ENCODE measurements around the gene PRKG1. TPM values are rescaled to one million over a fixed set of nuclear protein-coding genes. Genes with fewer than 3 reads are reported as not detected.

The PRKG1 gene
- total RNA-seq, 1 donor from 2014 or later, result 22.8 TPM

DNA sequence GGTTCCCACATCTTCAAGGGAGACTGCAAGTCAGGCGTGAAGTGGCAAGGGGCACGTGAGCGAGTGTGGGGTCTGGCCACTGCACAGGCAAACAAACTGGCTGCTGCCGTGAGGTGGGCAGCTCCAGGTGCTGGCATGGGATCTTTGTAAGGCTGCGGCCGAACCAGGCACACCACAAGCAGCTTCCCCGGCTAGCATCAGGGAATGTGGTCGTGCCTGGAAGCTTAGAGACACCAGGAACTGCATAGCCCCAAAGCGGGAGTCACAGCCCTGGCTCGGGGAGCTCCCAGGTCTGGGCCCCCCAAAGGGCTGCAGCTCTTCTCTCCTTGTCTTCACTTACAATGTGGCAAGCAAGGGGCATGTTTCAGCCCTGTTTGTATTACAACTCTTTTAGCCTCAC, 988.9 kb downstream of the PRKG1 start:
- DNase-seq (ENCODE audit: low spot score), result no peak

DNA sequence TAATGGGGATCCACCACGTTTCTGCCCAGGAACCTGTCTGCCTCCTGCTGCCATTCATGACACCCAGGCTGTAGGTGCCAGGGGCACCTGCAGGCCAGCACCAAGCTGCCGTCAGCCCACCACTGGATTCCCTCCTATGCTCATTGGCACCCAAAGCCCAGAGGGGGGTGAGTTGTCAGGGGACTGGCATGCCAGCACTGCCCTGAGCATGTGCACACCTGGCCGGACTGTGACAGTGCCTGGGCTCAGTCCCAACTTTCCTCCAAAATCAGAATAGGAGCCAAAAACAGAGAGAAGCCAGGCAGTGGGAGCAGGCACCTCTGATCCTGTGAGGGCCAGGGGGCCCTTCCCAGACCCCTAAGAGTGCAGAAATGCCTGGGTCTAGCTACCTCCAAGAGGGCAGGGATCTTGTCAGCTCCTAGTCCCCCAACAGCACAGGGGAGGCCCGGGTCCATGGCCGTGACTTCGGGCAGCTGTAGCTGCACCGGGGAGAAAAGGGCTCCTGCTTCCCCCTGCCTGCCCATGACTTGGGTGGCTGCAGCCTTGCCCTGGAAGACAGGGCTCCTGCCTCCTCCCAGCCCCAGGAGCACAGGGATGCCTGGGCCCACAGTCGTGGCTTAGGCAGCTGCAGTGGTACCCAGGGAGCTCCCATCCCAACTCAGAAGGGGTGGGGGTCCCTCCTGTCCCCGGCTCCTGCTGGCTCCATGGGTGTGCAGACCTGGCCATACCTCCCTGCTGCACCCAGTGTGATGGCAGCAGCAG, 990.0 kb downstream of the PRKG1 start:
- Mint-ChIP-seq H3K4me3 (ENCODE audit: unreplicated experiment) (no peak overlapping the region), H3K4me1 (ENCODE audit: low read depth) (no peaks in the 10 kb centered on the region), H3K27ac (ENCODE audit: unreplicated experiment) (no peak overlapping the region)

More for the DNA sequence above, 988.9 kb downstream of the PRKG1 start:
- H3K27ac Mint-ChIP-seq (ENCODE audit: unreplicated experiment), result no peak overlapping the region
- no peak overlapping the region for H3K4me3 Mint-ChIP-seq (ENCODE audit: unreplicated experiment)
- no peaks in the 10 kb centered on the region for H3K4me1 Mint-ChIP-seq (ENCODE audit: low read depth)
- no peaks in the 10 kb centered on the region for H3K27me3 Mint-ChIP-seq (ENCODE audit: low read depth)
- peaks cover under 1% of the 10 kb centered on the region for H3K9me3 Mint-ChIP-seq (ENCODE audit: low read depth)
- TF ChIP-seq, protein P1, sequence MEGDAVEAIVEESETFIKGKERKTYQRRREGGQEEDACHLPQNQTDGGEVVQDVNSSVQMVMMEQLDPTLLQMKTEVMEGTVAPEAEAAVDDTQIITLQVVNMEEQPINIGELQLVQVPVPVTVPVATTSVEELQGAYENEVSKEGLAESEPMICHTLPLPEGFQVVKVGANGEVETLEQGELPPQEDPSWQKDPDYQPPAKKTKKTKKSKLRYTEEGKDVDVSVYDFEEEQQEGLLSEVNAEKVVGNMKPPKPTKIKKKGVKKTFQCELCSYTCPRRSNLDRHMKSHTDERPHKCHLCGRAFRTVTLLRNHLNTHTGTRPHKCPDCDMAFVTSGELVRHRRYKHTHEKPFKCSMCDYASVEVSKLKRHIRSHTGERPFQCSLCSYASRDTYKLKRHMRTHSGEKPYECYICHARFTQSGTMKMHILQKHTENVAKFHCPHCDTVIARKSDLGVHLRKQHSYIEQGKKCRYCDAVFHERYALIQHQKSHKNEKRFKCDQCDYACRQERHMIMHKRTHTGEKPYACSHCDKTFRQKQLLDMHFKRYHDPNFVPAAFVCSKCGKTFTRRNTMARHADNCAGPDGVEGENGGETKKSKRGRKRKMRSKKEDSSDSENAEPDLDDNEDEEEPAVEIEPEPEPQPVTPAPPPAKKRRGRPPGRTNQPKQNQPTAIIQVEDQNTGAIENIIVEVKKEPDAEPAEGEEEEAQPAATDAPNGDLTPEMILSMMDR (IDR thresholded peaks at IDR 0.05), result no peak
- no peaks in the 10 kb centered on the region for H3K36me3 Mint-ChIP-seq (ENCODE audit: low read depth)

DNA sequence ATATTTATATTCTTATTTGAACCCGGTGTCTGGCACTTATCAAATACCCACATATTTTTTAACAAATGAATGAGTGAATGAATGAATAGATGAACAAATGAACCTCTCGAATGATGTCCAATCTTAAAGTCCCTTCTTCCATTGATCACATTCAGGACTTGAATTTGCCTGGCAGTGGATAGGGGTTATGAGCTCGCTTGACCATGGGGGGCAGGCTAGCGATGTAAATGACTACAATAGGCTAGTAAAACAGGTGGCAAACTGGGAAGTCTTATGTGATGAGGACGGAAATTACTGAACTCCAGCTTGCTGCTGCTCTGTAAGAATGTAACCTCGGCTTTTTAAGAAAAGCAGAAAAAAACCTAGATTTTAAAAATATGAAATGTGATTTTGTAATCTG, 992.1 kb downstream of the PRKG1 start:
- no peak overlapping the region for H3K27ac Mint-ChIP-seq (ENCODE audit: unreplicated experiment)
- peaks cover 3% of the 10 kb centered on the region for H3K9me3 Mint-ChIP-seq (ENCODE audit: low read depth)
- no peak for DNase-seq (ENCODE audit: low spot score)
- H3K4me3 Mint-ChIP-seq (ENCODE audit: unreplicated experiment), result no peak overlapping the region
- TF ChIP-seq, protein P1 (IDR thresholded peaks at IDR 0.05), result no peak
- no peaks in the 10 kb centered on the region for H3K4me1 Mint-ChIP-seq (ENCODE audit: low read depth)
- H3K36me3 Mint-ChIP-seq (ENCODE audit: low read depth), result peaks cover 2% of the 10 kb centered on the region
- H3K27me3 Mint-ChIP-seq (ENCODE audit: low read depth), result no peaks in the 10 kb centered on the region

More for the DNA sequence above, 990.0 kb downstream of the PRKG1 start:
- Mint-ChIP-seq H3K9me3 (ENCODE audit: low read depth) (peaks cover 3% of the 10 kb centered on the region), H3K27me3 (ENCODE audit: low read depth) (no peaks in the 10 kb centered on the region), H3K36me3 (ENCODE audit: low read depth) (peaks cover 2% of the 10 kb centered on the region)
- TF ChIP-seq, protein P1 (IDR thresholded peaks at IDR 0.05), result no peak
- DNase-seq (ENCODE audit: low spot score), result no peak

DNA sequence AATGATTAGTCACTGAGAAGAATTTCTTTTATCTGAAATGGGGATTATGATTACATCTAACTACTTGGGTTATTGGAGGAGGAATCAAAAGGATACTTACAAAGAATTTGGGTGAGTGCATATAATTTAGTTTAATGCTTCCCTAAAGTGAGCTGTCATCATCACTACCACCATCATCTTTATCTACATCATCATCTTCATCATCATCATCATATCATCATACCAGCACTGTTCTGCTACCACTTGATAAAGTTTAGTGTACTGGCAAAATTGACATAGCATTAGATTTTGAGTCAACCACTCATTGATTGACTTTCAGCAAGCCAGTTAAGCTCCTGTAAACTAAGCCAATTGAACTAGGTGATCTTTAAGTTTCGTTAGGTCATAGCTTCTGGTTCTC, 994.2 kb downstream of the PRKG1 start:
- H3K4me1 Mint-ChIP-seq (ENCODE audit: low read depth), result no peaks in the 10 kb centered on the region
- peaks cover 3% of the 10 kb centered on the region for H3K9me3 Mint-ChIP-seq (ENCODE audit: low read depth)
- DNase-seq (ENCODE audit: low spot score), result no peak
- H3K27me3 Mint-ChIP-seq (ENCODE audit: low read depth), result no peaks in the 10 kb centered on the region
- peaks cover 2% of the 10 kb centered on the region for H3K36me3 Mint-ChIP-seq (ENCODE audit: low read depth)
- TF ChIP-seq, protein P1 (IDR thresholded peaks at IDR 0.05), result no peak
- H3K4me3 Mint-ChIP-seq (ENCODE audit: unreplicated experiment), result no peak overlapping the region
- no peak overlapping the region for H3K27ac Mint-ChIP-seq (ENCODE audit: unreplicated experiment)

DNA sequence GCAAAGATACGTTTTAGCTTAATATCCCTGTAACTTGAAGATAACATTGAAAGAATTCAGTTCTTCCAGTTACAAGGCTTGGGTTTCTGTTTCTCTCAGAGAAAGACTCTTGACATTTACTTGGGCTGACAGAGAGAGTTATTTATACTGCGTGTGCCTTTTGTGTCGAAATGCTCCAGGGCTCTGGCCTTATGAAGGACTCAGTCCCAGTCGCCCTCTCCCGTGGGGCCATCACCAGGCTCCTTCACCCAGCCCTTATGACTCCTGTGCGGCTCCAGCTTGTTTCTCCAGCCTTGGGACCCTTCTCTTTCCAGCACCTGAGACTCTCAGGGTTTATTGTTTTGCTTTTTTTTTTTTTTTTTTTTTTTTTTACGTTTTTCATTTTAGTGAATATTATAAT, 997.5 kb downstream of the PRKG1 start:
- Mint-ChIP-seq H3K4me1 (ENCODE audit: low read depth) (no peaks in the 10 kb centered on the region), H3K27ac (ENCODE audit: unreplicated experiment) (no peak overlapping the region), H3K36me3 (ENCODE audit: low read depth) (peaks cover 2% of the 10 kb centered on the region), H3K27me3 (ENCODE audit: low read depth) (no peaks in the 10 kb centered on the region), H3K4me3 (ENCODE audit: unreplicated experiment) (no peak overlapping the region), H3K9me3 (ENCODE audit: low read depth) (peaks cover 3% of the 10 kb centered on the region)
- no peak for DNase-seq (ENCODE audit: low spot score)
- TF ChIP-seq, protein P1 (IDR thresholded peaks at IDR 0.05), result no peak

Measured in chondrocyte (in vitro differentiated cells).